GM18526 (cell line): Measurements from ENCODE around the gene KLHL29.

Experiments used
- POLR2A ChIP-seq: IDR thresholded peaks from 3 replicates; pipeline ENCODE4 v1.6.1; 2011; ENCODE audit not compliant: insufficient read length; ENCODE audit errors: extremely low read depth

The KLHL29 gene

GRCh38 chr2:23553561-23553960, 168.6 kb downstream of the KLHL29 start:
- no peak for TF ChIP-seq POLR2A

DNA sequence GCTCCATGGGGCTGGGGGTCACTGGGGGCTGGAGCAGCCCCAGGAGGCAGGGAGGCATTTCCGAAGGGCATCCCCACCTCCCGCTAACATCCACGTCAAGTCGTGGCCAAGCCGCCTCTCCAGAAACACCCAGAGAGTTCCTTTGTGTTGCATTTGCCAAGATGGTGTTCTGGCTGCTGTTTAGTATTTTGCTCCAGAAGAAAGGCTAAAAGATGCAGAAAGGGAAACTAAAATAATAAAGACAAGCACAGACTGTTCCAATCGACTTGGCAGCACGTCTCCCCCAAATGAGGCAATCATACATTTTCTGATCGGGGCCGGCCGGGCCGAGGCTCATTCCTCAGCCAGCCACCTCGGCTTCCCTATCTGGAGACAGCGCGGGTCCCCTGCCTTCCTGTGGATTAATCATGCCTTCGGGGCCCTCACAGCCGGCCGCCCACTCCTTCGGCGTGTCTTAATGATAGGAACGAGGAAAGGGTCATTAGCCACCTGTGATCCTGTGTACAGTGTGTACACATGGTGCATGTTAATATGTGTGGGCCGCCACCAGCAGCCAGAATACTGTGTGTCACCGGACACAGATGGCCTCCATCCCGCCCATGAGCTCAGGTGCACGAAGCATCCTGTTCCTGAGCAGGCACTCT, 169.2 kb downstream of the KLHL29 start:
- no peak for TF ChIP-seq POLR2A

- no peak for TF ChIP-seq POLR2A
Measured at GRCh38 chr2:23555944-23556343, 171.0 kb downstream of the KLHL29 start.

- TF ChIP-seq POLR2A: no peak
Measured at GRCh38 chr2:23556929-23557328, 171.9 kb downstream of the KLHL29 start.

GRCh38 chr2:23557455-23557854, 172.5 kb downstream of the KLHL29 start:
- no peak for TF ChIP-seq POLR2A

DNA sequence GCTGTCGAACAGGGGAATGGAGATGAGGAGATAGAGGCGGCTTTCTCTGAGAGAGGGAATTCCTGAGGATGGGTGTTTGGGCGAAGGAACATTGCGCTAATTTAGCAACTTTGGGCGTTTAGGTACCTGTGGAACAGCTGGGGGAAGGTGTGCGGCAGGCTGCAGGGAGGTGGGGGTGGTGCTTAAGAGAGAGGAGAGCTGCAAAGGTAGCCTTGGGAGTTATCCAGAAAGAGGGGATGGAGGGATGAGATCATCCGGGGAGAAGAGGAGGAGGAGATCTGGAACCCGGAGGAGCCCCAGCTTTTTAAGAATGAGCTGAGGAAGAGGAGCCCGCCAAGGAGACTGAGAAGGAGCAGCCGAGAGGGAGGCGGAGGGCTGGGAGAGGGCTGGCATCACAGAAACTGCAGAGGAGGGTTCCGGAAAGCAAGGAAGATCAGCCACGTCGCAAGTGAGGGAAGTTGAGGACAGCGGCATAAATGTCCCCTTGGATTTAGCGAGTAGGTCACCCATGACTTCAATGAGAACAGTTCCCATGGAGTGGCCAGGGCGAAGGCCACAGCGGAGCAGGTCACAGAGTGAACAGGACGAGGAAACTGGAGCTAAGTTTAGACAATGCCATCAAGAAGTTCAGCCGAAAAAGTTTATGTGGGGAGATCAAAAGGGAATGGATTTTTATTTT, 174.7 kb downstream of the KLHL29 start:
- TF ChIP-seq POLR2A: no peak

DNA sequence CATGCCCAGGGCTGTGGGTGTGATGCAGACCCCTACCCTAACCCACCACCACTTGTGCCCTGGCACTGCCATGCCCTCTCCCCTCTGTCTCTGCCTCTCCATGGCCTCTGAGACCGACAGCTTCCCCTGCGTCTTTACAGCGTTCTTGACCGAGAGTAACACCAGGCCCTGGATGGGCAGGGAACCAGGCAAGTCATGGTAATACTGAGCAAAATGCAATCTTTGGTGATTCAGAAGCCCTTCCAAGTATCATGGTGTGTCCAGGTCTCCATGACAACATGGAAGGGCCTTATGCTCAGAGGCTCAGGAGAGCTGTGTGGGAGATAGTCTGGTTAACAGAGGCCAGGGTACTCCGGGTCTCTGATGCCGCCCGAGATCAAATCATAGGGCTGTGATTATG, 176.1 kb downstream of the KLHL29 start:
- TF ChIP-seq POLR2A: no peak

DNA sequence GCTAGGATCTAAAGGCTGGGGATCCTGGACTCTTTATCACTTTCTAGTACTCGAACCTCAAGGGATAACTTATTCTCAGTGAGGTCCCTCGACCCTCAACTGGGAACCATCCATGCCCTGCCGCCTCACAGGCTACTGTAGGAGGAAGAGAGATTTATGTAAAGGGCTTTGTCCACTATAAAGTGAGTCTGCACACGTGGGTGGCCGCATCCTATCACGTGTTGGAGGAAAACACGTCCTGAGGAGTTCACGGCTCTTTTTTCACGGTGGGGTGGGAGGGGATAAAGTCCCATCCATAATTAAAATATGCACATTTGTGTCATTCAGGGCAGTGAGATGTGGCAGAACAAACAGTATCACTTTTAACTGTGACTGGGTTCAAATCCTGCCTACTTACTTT, 176.6 kb downstream of the KLHL29 start:
- no peak for TF ChIP-seq POLR2A

DNA sequence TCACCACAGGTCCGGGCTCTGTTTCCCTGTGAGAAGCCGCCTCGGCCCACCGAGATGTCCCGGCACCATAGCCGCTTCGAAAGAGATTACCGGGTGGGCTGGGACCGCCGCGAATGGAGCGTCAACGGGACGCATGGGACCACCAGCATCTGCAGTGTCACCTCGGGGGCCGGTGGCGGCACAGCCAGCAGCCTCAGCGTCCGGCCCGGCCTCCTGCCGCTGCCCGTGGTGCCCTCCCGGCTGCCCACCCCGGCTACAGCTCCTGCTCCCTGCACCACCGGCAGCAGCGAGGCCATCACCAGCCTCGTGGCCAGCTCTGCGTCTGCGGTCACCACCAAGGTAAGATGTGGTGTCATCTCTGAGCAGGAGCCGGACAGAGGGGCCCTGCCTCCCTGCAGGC, 177.2 kb downstream of the KLHL29 start:
- TF ChIP-seq POLR2A: no peak

GRCh38 chr2:23563151-23563550, 178.2 kb downstream of the KLHL29 start:
- no peak for TF ChIP-seq POLR2A

DNA sequence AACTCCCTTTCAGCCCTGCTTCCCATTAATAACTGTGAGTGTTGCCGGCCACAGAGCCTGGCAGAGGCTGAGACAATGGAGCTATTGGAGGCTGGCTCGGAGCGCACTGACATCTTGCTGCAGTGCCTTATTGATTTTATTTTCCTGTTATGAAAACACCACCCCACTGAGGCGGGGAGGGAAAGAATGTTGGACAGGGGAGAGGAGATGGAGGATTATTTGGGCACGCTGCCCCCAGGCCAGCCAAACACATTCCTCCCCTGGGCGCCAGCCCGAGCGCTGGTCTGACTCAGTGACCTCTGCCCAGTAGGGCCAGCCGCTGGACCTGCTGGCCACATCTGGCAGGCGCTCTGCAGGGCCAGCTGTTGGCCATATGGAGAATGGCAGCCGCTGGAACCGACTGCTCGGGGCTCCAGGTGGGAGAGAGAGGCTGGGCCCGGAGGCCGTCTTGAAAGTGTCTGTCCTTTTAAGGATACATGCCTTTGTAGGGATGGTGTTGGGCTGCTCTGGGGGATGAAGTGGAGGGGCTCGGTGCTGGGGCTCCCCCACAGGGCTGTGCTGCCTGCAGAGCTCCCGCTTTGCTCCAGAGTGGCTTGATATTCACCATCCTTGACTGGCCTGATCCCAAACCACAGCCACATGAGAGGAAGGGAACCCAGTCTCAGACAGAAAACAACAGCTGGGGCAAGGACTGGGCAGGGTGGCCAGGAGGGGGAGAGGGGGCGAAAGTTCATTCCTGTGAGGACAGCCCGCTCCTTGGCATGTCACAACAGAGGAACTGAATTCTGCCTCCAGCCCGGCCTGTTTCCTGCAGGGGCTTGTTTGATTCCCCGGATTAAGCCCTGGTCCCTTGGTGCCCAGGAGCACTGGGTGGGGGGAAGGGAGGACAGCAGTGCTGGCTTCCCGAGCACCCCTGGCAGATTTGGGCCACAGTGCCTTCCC, 179.0 kb downstream of the KLHL29 start:
- no peak for TF ChIP-seq POLR2A

DNA sequence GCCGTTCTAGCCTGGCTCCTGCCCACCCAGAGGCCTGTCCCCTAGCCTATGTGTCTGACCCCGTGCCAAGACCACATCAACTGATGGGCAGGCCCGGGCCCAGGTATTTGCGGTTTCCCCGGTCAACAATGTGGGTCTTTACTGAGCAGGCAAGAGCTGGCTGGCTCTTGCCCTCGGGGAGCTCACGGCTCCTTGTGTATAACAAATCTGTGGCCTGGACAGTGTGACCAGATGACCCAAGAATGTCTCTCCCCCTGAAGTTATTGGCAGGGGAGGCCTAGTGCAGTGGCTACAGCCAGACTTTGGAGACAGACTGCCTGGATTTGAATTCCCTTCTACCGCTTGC, 179.6 kb downstream of the KLHL29 start:
- no peak for TF ChIP-seq POLR2A

DNA sequence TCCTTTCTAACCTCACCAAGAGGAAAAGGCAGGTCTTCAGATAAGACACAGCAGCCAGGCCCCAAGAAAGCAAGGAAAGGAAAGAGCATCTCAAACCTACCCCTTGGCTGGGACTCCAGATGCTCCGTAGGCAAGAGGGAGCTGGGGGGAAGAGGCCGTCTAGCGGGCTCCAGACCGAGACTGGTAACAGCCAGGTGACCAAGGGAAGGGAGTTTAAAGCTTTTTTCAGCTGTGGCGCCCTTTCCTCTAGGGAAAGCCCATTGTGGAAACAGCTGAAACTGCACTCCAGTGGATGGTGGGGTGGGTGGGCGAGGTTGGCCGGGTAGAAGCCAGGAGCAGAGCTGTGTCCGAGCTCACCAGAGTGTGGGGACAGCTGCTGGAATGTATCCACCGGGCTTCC, 180.4 kb downstream of the KLHL29 start:
- TF ChIP-seq POLR2A: no peak

GRCh38 chr2:23565814-23566213, 180.8 kb downstream of the KLHL29 start:
- TF ChIP-seq POLR2A: no peak

GRCh38 chr2:23566241-23567142, 181.5 kb downstream of the KLHL29 start:
- TF ChIP-seq POLR2A: no peak
